MM.1S (cell line): ENCODE data around the gene RERE.

Experiments
- CTCF ChIP-seq: fragments of 300-600 bp; sonication (generic); IDR thresholded peaks from 2 replicates; pipeline ENCODE4 v1.5.1; 2016; ENCODE audit warnings: antibody characterized with exemption, low read length, mixed read lengths
- EZH2 ChIP-seq: fragments of 300-600 bp; sonication (generic); optimal IDR thresholded peaks from 2 replicates; pipeline ENCODE3; 2017; ENCODE audit warnings: low read depth, mild to moderate bottlenecking, antibody characterized with exemption, low read length, mixed read lengths

DNA sequence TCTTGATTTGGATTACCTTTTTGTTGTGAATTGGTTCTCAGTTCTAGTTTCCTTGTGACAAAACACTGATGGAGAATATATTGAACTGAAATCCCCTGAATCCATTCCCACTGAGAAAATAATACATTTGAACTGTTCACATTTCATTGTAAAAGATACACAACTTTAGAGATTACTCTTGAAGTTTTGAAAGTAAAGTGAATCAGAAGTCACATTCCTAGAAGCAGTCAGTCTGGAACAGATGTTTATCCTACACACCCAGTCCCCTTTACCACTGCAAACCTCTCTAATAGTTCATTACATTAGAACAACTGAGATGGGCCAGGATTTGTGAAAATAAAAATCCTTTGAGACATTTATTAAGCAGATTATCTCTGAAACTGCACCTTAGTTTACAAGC, 3.4 kb downstream of the RERE start:
- TF ChIP-seq CTCF (no peak), EZH2 (no peak)
